Measurements from ENCODE around the gene PPP1R7.

DNA sequence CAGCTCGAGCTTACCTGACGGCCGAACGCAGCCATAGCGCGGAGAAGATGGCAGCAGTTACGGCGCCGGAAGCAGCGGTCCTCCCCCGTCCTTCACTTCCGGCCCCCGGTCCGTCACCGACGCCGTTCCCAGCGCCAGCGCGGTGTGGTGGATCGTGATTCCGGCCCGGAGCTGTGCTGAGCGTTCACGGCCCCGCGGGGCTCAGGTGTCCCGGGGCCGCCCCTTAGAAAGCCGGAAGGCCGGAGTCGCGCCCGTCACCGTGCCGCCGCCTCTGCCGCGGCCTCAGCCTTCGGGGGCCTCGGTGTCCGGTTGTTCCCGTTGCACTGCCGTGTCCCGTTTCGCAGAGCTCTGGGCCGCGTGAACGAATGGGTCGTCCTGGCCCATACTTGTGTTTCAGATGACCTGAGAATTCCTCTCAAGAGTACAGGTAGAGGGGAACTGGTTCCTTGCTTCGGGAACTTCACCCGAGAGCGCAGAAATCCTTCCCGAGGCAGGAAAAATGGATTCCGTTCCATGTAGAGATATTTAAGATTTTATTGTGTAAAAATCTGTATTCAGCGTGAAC lies 47.9 kb upstream of the PPP1R7 start, which contains the start of gene MTERF4:
- TF ChIP-seq, protein P1, sequence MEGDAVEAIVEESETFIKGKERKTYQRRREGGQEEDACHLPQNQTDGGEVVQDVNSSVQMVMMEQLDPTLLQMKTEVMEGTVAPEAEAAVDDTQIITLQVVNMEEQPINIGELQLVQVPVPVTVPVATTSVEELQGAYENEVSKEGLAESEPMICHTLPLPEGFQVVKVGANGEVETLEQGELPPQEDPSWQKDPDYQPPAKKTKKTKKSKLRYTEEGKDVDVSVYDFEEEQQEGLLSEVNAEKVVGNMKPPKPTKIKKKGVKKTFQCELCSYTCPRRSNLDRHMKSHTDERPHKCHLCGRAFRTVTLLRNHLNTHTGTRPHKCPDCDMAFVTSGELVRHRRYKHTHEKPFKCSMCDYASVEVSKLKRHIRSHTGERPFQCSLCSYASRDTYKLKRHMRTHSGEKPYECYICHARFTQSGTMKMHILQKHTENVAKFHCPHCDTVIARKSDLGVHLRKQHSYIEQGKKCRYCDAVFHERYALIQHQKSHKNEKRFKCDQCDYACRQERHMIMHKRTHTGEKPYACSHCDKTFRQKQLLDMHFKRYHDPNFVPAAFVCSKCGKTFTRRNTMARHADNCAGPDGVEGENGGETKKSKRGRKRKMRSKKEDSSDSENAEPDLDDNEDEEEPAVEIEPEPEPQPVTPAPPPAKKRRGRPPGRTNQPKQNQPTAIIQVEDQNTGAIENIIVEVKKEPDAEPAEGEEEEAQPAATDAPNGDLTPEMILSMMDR (IDR thresholded peaks at IDR 0.05; ENCODE audit: low read depth, low read length) = no peak
- TF ChIP-seq POLR2A (IDR thresholded peaks at IDR 0.05; ENCODE audit: extremely low read depth, insufficient read length) (peak; percentile 69), MYC (IDR thresholded peaks at IDR 0.05; ENCODE audit: low read depth, low read length) (peak; percentile 66; the same call in 1 of the 2 replicates)
- TF ChIP-seq, protein P2, sequence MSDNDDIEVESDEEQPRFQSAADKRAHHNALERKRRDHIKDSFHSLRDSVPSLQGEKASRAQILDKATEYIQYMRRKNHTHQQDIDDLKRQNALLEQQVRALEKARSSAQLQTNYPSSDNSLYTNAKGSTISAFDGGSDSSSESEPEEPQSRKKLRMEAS (IDR thresholded peaks at IDR 0.05; ENCODE audit: low read depth, low read length) = peak; percentile 50

Data from NB4 (cell line).